Measurements from ENCODE around the gene ERBB2.

DNA sequence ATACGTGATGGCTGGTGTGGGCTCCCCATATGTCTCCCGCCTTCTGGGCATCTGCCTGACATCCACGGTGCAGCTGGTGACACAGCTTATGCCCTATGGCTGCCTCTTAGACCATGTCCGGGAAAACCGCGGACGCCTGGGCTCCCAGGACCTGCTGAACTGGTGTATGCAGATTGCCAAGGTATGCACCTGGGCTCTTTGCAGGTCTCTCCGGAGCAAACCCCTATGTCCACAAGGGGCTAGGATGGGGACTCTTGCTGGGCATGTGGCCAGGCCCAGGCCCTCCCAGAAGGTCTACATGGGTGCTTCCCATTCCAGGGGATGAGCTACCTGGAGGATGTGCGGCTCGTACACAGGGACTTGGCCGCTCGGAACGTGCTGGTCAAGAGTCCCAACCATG lies 24.9 kb downstream of the ERBB2 start:
- no peak for TF ChIP-seq EP300 (IDR thresholded peaks at IDR 0.05)
- TF ChIP-seq, protein P1, sequence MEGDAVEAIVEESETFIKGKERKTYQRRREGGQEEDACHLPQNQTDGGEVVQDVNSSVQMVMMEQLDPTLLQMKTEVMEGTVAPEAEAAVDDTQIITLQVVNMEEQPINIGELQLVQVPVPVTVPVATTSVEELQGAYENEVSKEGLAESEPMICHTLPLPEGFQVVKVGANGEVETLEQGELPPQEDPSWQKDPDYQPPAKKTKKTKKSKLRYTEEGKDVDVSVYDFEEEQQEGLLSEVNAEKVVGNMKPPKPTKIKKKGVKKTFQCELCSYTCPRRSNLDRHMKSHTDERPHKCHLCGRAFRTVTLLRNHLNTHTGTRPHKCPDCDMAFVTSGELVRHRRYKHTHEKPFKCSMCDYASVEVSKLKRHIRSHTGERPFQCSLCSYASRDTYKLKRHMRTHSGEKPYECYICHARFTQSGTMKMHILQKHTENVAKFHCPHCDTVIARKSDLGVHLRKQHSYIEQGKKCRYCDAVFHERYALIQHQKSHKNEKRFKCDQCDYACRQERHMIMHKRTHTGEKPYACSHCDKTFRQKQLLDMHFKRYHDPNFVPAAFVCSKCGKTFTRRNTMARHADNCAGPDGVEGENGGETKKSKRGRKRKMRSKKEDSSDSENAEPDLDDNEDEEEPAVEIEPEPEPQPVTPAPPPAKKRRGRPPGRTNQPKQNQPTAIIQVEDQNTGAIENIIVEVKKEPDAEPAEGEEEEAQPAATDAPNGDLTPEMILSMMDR (IDR thresholded peaks at IDR 0.05) = no peak
- TF ChIP-seq POLR2A (IDR thresholded peaks at IDR 0.05) = no peak

Measured in suprapubic skin (tissue), 3 donors.